HG03064 (cell line): ENCODE results near the gene CREB5.
"Not testable (repeated sequence)": the region's sequence is repeated elsewhere in the genome, so short reads cannot be mapped to it uniquely, and the experiment has no call there.

Experiments
- ATAC-seq: cut with Tn5 transposase; IDR thresholded peaks from one replicate; pipeline ENCODE4 v1.9.1; 2021; ENCODE audit warnings: low read depth; ENCODE audit not compliant: unreplicated experiment

CREB5 gene

DNA sequence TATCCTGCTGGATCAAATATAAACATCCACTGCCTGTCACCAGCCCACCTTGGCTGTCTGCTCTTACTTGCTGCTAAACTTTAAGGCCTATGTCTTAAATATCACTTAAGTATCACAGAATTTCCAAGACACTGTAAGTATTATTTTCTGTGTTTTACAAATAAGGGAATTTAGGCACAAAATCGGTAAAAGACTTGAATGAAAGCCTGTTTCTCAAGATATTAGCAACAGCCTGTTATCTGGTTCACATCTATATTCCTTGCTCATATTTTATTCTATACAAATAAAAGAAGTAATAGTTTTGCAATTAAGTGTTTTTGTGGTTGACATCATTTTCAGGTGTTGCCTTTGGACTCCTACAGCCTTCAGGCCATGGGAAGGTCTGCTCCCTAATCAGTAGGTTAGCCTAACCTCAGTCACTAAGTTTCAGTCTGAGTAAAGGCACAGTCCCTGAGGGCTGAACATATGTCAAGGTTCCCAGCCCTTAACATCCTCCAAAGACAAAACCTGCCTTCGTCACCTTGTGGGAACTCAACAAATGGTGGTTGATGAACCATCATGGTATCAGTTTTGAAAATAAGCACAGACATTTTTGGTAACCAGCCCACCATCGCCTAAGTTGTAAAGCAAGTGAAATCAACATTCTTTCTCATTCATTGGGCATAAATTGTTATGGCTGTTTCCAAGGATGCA lies 127.1 kb downstream of the CREB5 start:
- ATAC-seq: peak; percentile 96

DNA sequence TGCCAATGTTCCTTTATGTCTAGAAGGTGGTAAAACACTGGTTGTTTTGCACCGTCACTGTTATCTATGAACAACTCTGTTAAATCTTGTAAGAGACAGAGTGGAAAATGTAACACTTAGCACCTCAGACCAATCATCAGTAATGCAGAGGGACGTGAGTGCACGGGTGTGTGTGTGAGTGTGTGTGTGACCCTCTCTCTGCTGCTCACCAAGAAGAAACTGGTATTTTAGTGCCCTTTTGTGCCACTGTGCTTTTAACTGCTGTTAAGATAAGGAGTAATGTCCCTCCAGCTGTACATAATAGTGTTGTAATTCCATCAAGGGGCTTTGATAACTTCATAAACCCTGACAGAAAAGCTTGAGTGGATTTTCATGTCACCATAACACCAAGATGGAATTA lies 130.1 kb downstream of the CREB5 start:
- no peak for ATAC-seq

DNA sequence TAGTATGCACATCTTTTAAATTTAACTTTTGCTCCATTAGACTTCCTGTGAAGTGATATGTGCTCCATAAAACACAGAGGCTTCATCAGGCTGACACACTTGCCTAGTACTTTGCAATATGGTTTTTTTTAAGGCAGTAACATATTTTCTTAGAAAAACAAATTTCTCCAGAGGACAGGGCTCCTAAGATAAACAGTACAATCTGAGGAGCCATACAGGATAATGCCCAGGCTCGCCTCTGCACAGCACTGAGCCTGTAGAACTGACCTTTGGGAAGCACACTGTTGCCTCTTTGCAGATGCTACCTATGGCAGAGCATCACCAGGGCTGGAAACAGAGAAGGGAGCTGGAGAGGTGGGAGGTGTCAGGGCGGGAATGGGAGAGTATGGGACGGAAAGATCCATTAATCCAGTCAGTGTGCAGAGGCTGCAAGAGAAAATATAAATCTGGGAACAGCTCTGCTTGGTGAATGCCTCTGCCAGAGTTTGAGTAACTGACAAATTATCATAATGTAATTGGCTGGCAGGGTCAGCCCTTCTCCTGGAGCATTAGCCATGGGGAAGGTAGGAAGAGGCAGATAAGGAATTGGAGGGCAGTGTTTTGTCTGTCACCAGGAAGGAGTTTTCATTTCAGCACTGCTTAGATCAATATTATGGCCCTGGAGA lies 132.3 kb downstream of the CREB5 start:
- ATAC-seq: no peak

DNA sequence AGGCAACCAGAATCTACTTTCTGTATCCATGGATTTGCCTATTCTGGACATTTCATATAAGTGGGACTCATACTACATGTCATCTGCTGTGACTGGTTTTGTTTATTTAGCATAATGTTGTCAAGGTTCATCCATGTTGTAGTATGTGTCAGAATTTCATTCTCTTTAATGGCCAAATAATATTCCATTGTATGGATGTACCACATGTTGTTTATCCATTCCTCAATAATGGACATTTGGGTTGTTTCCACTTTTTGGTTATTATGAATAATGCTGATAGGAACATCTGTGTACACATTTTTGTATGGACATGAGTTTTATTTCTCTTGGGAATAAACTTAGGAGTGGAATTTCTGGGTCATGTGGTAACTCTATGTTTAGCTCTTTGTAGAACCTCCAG lies 133.7 kb downstream of the CREB5 start:
- ATAC-seq: no peak

DNA sequence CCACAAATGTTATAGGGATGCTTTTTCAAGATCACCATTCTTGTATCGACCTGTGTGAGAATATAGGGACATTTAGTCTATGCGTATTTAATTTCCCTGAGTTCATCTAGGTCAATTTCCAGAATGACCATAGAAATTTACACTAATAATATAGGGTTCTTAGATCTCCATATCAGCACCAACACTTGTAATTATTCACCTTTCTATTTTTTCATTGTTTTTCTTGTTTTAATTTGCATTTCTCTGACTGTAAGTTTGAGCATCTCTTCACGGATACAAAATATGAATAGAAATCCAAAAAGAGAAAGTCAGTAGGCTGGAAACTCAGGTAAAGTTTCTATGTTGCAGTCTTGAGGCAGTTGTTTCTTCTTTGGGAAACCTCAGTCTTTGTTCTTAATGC lies 134.8 kb downstream of the CREB5 start:
- ATAC-seq: no peak

DNA sequence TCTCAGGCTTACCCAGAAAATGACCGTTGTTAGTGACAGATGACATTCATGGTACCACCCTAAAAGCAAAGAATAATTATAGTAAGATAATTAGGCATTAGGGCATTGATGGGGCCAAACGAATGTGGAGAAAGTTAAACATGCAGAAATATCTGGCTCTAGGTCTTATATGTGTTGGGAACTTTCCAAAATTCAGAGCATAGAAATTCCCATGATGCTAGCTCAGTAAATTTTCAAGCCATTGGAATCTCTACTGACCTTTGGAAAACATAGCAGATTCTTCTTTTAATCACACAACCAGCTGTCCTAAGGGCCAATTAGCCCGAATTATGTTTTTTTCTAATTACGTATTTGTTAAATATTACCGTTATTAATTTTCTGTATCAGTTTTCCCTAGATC lies 136.1 kb downstream of the CREB5 start:
- ATAC-seq: no peak

DNA sequence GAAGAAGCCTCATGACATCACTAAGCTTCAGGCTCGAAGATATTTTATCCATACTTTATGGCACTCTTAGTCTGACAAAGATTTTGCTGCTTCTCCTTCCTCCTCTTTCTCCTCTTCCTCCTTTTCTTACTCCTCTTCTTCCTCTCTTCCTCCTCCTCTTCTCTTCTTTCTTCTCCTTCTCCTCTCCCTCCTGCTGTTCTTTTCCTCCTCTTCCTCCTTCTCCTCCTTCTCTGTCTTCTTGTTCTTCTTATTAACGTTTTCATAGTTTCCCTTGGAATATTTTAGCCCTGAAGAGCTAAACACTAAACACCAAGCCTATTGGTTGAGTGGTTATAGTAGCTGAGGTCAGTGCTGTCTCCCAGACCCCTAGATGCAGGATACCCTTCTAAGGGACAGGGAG lies 137.7 kb downstream of the CREB5 start:
- no peak for ATAC-seq

DNA sequence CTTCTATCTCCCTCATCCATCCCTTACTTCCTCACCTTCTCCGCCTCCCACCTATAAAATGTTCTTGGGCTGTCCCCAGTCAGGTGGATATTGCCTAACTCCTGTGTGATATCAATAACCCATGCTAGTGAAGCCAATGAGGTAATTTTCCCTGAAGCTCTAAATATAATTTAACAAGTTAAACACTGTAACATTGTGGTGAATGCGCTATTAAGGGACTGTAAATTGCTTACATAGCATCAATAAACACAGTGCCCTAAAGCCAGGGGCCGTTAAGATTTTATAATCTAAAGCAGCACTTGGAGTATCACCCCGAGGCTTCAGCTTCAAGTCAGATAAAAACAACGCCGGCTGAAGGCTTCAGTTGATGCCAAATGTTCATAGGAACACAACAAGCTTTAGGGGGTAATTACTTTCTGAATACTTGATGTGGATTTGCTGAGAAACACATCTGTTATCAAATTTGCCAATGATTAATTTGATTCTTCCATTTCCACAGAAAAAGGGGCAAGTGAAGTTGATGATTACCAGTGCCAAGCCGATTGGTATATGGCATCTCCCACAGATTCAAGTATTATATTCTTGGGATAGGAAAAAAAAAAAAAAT lies 138.4 kb downstream of the CREB5 start:
- ATAC-seq: no peak

DNA sequence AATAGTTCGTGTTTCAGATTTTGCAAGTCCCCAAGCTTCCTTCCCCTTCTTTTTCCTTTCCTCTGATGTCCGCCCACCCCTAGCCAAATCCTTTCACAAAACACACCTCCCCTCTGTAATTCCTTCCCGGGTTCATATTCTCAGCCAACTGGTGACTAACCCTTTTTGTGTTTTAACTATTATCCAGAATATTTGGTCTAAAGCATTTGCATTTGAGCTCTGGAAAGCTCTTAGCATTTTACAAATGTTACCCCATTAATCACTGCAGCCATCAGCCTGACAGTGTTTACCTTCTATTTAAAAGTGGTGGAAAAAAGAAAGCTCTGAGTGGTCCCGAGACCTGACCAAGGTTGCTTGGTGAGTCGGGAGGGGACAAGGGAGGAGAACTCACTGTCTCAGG lies 139.0 kb downstream of the CREB5 start:
- ATAC-seq: no peak

DNA sequence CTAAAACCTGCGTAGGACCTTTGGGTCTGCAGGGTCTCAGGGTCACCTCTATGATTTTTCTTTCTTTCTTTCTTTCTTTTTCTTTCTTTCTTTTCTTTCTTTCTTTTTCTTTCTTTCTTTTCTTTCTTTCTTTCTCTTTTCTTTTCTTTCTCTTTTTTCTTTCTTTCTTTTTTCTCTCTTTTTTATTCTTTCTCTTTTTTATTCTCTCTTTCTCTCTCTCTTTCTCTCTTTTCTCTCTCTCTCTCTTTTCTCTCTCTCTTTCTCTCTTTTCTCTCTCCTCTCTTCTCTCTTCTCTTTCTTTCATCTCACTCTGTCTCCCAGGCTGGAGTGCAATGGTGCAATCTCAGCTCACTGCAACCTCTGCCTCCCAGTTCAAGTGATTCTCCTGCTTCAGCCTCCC lies 139.4 kb downstream of the CREB5 start:
- not testable (repeated sequence) for ATAC-seq

DNA sequence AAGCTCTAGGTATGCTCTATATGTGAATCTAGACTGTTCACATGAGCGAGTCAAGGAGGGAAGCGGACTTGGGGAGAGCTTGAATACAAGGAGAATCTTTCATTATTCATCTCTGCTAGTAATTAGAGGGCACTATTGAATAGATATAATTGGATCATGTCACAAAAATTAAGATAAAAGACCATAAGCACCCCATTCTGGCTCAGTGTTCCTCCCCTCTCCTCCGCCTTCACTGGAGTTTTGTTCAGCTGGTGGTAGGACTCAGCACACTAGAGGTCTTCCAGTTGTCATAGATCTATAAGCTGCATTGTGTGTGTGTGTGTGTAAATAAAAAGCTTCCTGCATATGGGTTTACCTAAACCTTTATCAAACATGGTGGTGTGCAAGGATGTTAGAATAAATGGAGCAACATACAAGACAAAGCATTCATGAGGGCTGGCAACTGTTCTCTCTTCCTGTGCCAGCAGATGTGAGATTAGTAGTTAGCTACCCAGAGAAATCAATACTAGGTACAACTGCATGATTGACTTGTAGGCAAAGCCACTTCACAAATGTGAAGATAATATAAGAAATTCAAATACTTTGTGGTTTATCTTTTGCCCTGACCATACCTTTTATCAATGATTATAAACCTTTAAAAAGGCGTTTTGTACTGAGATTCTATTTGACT lies 142.6 kb downstream of the CREB5 start:
- no peak for ATAC-seq

DNA sequence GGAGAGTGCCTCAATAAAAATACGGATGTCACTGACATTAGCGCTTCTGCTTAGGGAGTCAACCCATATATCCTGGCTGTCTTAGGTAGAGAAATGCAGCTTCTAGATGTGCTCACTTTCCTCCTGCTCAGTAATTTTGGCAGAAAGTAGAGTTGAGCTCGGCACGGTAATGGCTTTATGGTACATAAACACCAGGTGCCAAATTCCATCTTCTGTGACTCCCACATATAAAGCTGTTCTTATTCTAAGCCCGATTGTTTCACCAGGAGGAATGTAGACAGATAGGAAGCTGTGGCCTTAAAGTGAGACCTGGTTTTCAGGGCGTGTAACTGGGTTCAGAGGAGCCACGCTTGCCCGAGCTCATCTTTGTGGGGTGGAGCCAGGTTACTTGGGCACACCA lies 143.7 kb downstream of the CREB5 start:
- ATAC-seq: no peak

DNA sequence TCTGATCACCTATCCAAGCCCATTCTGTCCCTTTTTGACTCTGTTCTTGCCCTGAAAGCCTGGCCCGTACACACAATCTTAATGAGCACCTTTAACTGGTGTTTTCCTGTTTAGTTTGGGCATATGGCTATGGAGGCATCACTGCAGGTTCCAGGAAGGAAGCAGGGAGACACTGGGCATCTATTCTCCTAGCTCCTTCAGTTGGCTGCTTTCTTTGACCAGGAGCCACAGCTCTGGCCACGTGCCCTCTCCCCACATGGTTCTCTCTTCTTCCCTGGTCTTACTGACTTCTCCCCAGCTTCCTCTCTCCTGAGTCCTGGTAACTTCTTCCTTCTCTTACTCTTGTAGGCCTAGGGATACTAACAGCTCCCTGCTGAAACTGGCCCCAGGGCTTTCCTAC lies 144.4 kb downstream of the CREB5 start:
- ATAC-seq: no peak

DNA sequence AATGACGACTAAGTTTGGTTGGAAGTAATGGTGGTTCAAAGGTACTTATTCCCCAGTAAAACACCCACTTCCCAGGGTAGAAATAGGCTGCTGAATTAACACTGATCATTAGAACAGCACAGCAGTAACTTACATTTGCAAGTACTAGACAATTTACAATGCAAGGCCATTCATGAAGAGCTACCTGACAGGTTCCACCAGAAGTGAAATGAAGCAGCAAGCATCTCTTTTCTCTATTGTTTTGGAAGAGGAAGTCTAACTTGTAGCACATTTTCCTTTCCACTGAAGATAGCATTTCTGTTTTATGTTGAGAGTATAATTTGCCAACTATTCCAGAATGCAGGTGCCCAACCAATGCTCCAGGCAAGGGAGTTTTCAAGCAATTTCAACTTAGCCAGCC lies 145.9 kb downstream of the CREB5 start:
- ATAC-seq: no peak

DNA sequence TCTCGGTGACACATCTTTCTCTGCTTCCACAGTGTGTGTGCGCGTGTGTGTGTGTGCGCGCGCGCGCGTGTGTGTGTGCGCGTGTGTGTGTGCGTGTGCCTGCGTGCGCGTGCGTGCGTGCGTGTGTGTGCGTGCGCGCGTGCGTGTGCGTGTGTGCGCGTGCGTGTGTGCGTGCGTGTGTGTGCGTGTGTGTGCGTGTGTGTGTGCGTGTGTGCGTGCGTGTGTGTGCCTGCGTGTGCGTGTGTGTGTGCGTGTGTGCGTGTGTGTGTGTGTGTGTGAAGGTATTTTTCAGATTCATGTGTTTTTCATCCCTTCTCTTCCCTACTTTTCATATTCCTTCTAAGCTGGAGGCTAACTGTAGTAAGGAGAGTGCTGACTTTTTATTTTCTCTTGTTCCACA lies 148.4 kb downstream of the CREB5 start:
- ATAC-seq: no peak

DNA sequence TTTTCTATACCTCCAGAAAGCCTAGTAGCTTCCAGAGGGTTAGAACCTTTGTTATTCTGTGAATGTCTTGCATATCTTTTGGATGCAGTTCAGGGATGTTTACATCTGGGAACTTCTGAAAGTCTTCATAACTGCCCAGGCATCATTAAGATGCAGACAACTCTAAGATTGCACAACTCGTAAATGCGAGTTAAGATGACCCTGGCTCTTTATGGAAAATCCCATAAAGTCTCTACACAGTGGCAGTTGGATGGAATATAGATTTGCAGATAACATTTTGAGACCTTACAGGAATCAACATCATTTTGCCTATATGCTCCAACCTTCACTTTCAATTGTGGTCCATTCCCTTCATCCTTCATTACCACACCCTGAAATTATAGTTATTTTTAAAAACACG lies 151.7 kb downstream of the CREB5 start:
- no peak for ATAC-seq

DNA sequence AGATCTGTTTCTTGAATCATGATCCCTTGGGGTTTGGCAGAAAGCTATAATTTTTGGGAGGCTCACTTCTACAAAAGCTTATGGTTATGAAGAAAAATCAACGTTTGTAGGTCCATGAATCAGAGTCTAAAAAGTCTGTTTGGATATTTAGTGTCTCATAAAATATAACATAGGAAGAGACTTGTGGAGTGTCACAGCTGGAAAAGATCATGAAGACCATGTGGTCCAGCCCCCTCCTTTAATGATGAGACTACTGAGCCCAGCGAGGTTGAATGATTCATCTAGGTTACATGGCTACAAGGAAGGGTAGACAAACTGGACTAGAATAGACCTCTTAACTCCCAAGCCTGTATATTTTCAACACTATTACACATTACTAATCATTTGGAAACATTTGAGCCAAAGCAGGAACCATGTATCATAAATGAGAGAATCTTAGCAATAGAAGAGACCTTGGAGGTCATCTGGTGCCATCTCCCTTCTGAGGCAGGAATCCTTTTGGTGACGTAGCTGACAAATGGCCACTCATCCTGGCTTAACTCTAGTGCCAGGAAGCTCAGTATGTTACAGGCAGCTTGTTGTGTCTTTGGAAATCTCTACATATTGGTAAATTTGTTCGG lies 152.5 kb downstream of the CREB5 start:
- no peak for ATAC-seq

DNA sequence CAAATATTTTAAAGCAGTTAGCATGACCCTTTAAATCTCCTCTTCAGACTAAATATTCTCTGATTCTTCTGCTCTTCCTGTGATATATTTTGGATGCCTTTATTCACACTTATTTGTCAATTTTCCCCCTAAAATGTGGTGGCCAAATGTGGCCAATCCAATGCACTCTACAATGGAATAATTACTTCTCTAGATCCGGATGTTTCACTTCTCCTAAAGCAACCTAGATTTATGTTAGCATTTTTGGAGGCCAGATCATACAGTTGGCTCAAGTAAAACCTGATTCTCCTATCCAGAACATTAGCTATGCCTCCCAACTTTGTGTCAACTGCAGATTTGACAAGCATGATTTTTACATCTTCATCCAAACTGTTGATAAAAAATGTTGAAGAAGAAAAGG lies 153.7 kb downstream of the CREB5 start:
- no peak for ATAC-seq

DNA sequence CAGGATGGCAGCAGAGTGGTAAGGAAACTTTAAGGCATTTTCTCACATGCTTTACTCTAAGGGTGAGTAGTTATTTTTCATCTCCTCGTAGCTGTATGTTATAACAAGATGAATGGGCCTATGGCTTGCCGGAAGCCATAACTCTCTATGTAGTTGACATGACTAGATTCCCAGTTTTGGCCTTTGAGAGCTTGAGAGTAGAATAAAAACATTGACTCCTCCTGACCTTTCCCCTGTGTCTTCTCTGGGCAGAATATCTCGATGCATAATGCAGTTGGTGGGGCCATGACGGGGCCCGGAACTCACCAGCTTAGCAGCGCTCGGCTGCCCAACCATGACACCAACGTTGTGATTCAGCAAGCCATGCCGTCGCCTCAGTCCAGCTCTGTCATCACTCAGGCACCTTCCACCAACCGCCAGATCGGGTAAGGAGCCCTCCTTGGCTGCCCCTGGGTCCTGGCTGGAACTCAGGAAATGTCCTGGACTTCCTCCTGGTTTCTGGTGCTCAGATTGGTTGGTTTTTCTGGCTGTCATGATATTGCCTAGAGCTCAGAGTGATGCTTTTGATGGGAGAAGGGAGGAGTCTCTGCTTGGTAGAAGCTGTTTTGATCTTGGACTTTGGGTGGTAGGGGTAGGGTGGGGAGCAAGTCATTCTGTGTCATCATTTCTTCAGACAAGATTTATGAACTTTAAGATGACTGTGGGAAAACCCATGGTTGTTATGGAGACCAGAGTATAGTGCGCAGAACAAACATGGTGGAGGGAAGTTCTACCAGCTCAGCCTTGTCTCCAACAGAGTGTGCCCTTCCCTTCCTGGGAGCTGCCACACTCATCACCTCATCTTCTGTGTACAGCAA lies 158.0 kb downstream of the CREB5 start:
- peak; percentile 75 for ATAC-seq

DNA sequence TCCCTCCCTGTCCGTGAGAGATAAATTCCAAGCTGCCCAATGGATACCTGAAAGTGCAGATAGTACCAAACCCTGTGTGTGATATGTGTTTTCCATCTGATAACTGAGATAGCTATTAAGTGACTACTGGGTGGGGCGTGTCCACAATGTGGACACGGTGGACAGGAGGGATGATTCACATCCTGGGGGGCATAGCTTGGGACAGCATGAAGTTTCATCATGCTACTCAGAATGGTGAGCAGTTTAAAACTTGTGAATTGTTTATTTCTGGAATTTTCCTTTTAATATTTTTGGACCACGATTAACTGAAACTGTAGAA lies 158.6 kb downstream of the CREB5 start:
- ATAC-seq: no peak
